Measurements from ENCODE around the gene SELENOO.

SELENOO gene

GRCh38 chr22:50227579-50228215 is 26.9 kb downstream of the SELENOO start:
- TF ChIP-seq ZFP30 (CRISPR knock-in tag; IDR thresholded peaks at IDR 0.05) (no peak), OSR1 (CRISPR knock-in tag; IDR thresholded peaks at IDR 0.05) (no peak), ARNTL (CRISPR knock-in tag; IDR thresholded peaks at IDR 0.05; ENCODE audit: borderline replicate concordance, low read depth) (no peak), BACH2 (CRISPR knock-in tag; IDR thresholded peaks at IDR 0.05; ENCODE audit: borderline replicate concordance) (no peak), PATZ1 (CRISPR knock-in tag; IDR thresholded peaks at IDR 0.05; ENCODE audit: borderline replicate concordance) (no peak), ESRRG (CRISPR knock-in tag; IDR thresholded peaks at IDR 0.05) (no peak), CREB5 (CRISPR knock-in tag; IDR thresholded peaks at IDR 0.05; ENCODE audit: low read depth) (no peak), CSRNP3 (CRISPR knock-in tag; IDR thresholded peaks at IDR 0.05) (no peak), ZNF565 (CRISPR knock-in tag; conservative IDR thresholded peaks at IDR 0.05; ENCODE audit: low read depth) (no peak), ZNF70 (CRISPR knock-in tag; IDR thresholded peaks at IDR 0.05) (no peak), TOX (CRISPR knock-in tag; IDR thresholded peaks at IDR 0.05; ENCODE audit: borderline replicate concordance) (no peak), POU6F1 (CRISPR knock-in tag; IDR thresholded peaks at IDR 0.05; ENCODE audit: borderline replicate concordance, low read depth) (no peak), CSDC2 (CRISPR knock-in tag; IDR thresholded peaks at IDR 0.05) (no peak), TSHZ2 (CRISPR knock-in tag; IDR thresholded peaks at IDR 0.05) (no peak), ISL1 (CRISPR knock-in tag; IDR thresholded peaks at IDR 0.05) (no peak), SNAI2 (CRISPR knock-in tag; IDR thresholded peaks at IDR 0.05) (no peak), GLIS3 (CRISPR knock-in tag; IDR thresholded peaks at IDR 0.05) (no peak)
- ATAC-seq = no peak

GRCh38 chr22:50228366-50228765 is 27.6 kb downstream of the SELENOO start:
- TF ChIP-seq CREB5 (CRISPR knock-in tag; IDR thresholded peaks at IDR 0.05; ENCODE audit: low read depth) = no peak
- ATAC-seq = no peak

- no peak for ATAC-seq
- no peak for TF ChIP-seq CSRNP3 (CRISPR knock-in tag; IDR thresholded peaks at IDR 0.05)
- no peak for TF ChIP-seq BACH2 (CRISPR knock-in tag; IDR thresholded peaks at IDR 0.05; ENCODE audit: borderline replicate concordance)
- no peak for TF ChIP-seq ARNTL (CRISPR knock-in tag; IDR thresholded peaks at IDR 0.05; ENCODE audit: borderline replicate concordance, low read depth)
- TF ChIP-seq TCF4 (CRISPR knock-in tag; IDR thresholded peaks at IDR 0.05; ENCODE audit: borderline replicate concordance) = no peak
- no peak for TF ChIP-seq GLIS3 (CRISPR knock-in tag; IDR thresholded peaks at IDR 0.05)
- no peak for TF ChIP-seq ESRRG (CRISPR knock-in tag; IDR thresholded peaks at IDR 0.05)
- TF ChIP-seq PPARA (CRISPR knock-in tag; IDR thresholded peaks at IDR 0.05; ENCODE audit: borderline replicate concordance) = no peak
Observed at GRCh38 chr22:50229370-50229769, 28.6 kb downstream of the SELENOO start.
